AG04450 (cell line): ENCODE results near the gene TRAP1. TPM values are rescaled to one million over a fixed set of nuclear protein-coding genes. Genes with fewer than 3 reads are reported as not detected.

ENCODE experiments used
- CTCF ChIA-PET: fragments of 300-600, 350-600 bp; formaldehyde crosslinking; extraction: SDS; loops from one replicate; lab custom pipeline; 2022; ENCODE audit warnings: antibody characterized with exemption, inconsistent platforms; lab: Charles Lee
- POLR2A ChIA-PET: fragments of 350-600 bp; formaldehyde crosslinking; extraction: SDS; loops from one replicate; lab custom pipeline; 2021; ENCODE audit warnings: antibody characterized with exemption, inconsistent platforms; lab: Yijun Ruan, JAX
- DNase-seq: peaks from one replicate; pipeline ENCODE4 v3.0.0-alpha.2; 2011; ENCODE audit warnings: low read depth, low spot score
- H3K27ac ChIP-seq: one replicate; pipeline ENCODE4 v1.5.1; 2012; ENCODE audit warnings: low read depth, low read length, control low read depth
- H3K27me3 ChIP-seq: one replicate; pipeline ENCODE4 v1.6.0; 2012; ENCODE audit warnings: low read length; ENCODE audit not compliant: control insufficient read depth, insufficient read depth
- H3K4me3 ChIP-seq: 2 replicates; pipeline ENCODE4 v1.5.1; 2011; ENCODE audit warnings: mild to moderate bottlenecking, low read depth, low read length, control low read depth
- H3K9me3 ChIP-seq: 2 replicates; pipeline ENCODE4 v1.5.1; 2012; ENCODE audit warnings: low read length; ENCODE audit not compliant: control insufficient read depth, insufficient read depth
- polyA plus RNA-seq: library from polyadenylated mRNA; depleted of rRNA; stranded (reverse); fragments of >200 nt; gene quantifications from 2 replicates; pipeline ENCODE4 v1.2.3, GENCODE V29; 2011
- TF ChIP-seq, protein P1 (sequence below): IDR thresholded peaks from 2 replicates; pipeline ENCODE4 v1.5.1; 2011; ENCODE audit warnings: low read depth, low read length, control low read depth, inconsistent platforms

Gene TRAP1
- polyA plus RNA-seq, 1 experiment: 83.9 TPM

DNA sequence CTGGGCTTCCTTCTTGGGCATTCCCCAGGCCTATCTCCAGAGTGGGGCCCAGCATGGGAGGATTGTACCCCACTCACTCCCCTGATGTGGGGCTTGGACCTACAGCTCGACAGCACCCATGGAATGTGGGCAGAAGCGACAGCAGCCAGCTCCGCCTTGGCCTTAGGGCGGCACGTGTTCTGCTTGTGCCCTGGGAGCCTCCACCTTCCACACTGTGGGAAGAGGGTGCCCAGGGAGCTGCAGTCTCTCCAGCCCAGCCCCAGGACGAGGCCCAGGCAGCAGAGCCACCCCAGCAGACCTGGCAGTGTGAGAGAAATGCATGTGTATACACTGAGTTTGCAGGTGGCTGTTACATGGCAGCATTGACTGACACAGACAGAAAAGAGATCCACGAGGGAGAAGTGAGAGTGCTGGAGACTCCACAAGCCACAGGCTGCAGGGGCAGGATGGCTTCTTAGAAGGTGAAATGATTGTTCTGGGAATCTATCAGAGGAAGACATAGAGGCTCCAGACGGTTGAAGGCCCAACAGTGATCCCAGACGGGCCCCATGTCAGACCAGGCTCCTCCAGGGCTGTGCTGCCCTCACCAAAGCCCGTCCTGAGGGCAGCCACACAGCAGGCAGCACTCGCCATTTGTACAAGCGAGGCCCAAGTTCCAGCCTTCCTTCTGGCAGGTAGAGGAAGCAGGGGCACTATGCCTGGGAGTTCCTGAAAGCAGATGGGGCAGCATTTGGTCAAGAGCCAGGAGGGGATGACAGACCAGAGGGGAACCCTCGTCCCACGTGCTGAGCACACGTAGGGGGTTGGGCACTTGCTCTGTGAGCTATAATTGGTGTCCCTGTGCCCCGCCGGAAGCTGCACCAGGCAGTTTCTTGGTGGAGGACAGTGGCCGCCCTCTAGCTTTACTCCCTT lies 65.6 kb downstream of the TRAP1 start:
- Histone ChIP-seq H3K4me3 (no peak overlapping the region), H3K27ac (no peak overlapping the region), H3K27me3 (no peaks in the 10 kb centered on the region), H3K9me3 (no peaks in the 10 kb centered on the region)
- ChIA-PET POLR2A (no interaction called here), CTCF (no interaction called here)
- no peak for DNase-seq
- TF ChIP-seq, protein P1, sequence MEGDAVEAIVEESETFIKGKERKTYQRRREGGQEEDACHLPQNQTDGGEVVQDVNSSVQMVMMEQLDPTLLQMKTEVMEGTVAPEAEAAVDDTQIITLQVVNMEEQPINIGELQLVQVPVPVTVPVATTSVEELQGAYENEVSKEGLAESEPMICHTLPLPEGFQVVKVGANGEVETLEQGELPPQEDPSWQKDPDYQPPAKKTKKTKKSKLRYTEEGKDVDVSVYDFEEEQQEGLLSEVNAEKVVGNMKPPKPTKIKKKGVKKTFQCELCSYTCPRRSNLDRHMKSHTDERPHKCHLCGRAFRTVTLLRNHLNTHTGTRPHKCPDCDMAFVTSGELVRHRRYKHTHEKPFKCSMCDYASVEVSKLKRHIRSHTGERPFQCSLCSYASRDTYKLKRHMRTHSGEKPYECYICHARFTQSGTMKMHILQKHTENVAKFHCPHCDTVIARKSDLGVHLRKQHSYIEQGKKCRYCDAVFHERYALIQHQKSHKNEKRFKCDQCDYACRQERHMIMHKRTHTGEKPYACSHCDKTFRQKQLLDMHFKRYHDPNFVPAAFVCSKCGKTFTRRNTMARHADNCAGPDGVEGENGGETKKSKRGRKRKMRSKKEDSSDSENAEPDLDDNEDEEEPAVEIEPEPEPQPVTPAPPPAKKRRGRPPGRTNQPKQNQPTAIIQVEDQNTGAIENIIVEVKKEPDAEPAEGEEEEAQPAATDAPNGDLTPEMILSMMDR: no peak

GRCh38 chr16:3650631-3651265 lies 66.6 kb downstream of the TRAP1 start:
- Histone ChIP-seq H3K9me3 (no peaks in the 10 kb centered on the region), H3K27ac (no peak overlapping the region), H3K4me3 (no peak overlapping the region), H3K27me3 (no peaks in the 10 kb centered on the region)
- CTCF ChIA-PET: no interaction called here
- no peak for DNase-seq
- POLR2A ChIA-PET: no interaction called here
- TF ChIP-seq, protein P1: no peak

DNA sequence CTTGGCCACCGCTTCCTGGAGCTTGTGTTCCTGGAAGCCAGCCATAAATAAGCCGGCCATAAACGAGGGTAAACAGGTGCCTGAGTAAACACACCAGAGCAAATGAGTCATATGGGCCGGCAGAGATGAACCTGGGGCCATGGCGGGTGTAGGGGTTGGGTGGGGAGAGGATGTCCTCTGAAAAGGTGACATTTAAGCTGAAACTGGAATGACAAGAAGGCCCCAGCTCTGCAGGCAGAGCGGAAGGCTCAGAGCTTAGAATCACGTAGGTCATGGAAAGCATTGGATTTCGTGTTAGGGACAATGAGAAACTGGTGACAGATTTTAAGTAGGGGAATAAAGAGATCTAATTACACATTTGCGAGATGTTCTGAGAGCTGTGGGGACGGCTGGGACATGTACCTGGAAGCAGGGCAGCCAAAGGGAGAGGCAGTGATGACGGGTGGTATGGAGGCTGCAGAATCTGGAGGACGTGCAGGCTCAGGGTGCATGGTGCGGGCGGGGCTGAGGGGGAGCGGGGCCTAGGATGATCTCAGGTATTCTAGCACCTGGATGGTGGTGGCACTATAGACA lies 70.9 kb downstream of the TRAP1 start:
- Histone ChIP-seq H3K4me3 (no peak overlapping the region), H3K27ac (no peak overlapping the region), H3K9me3 (no peaks in the 10 kb centered on the region; the same call in 1 of the 2 replicates), H3K27me3 (no peaks in the 10 kb centered on the region)
- CTCF ChIA-PET: no interaction called here
- POLR2A ChIA-PET: no interaction called here
- no peak for DNase-seq
- TF ChIP-seq, protein P1: no peak

- POLR2A ChIA-PET: interaction anchor here (0.5 to 1.0 kb wide), 2 partner anchors 9 to 109 kb away, joined by 3 to 5 read pairs; no protein-coding TSS in a partner anchor
Observed at GRCh38 chr16:3645504-3646347, 71.6 kb downstream of the TRAP1 start.

More at GRCh38 chr16:3645504-3646347, 71.6 kb downstream of the TRAP1 start:
- Histone ChIP-seq H3K27me3 (no peaks in the 10 kb centered on the region), H3K9me3 (no peaks in the 10 kb centered on the region; the same call in 1 of the 2 replicates), H3K4me3 (no peak overlapping the region), H3K27ac (peak overlapping the region; percentile 73)
- DNase-seq: peak; percentile 41
- CTCF ChIA-PET: no interaction called here
- TF ChIP-seq, protein P1: no peak
